ENCODE measurements around the gene COCH. TPM values are rescaled to one million over a fixed set of nuclear protein-coding genes. Genes with fewer than 3 reads are reported as not detected.

COCH gene
- total RNA-seq, 1 experiment from 2014 or later = 9.4 TPM

GRCh38 chr14:30906752-30907658 is 32.6 kb downstream of the COCH start:
- Mint-ChIP-seq H3K9me3 (no peaks in the 10 kb centered on the region), H3K36me3 (peaks cover 26% of the 10 kb centered on the region), H3K4me1 (no peaks in the 10 kb centered on the region), H3K27ac (no peak overlapping the region), H3K4me3 (no peak overlapping the region), H3K27me3 (ENCODE audit: low read depth) (no peaks in the 10 kb centered on the region)
- no peak for TF ChIP-seq NR1H2 (CRISPR knock-in tag; IDR thresholded peaks at IDR 0.05)
- no peak for TF ChIP-seq MYBL2 (CRISPR knock-in tag; IDR thresholded peaks at IDR 0.05)
- no peak for TF ChIP-seq ELF4 (CRISPR knock-in tag; IDR thresholded peaks at IDR 0.05; ENCODE audit: low read depth)
- no peak for TF ChIP-seq JUN (CRISPR knock-in tag; IDR thresholded peaks at IDR 0.05)
- no peak for TF ChIP-seq ZNF317 (CRISPR knock-in tag; IDR thresholded peaks at IDR 0.05; ENCODE audit: borderline replicate concordance, low read depth)
- no peak for TF ChIP-seq SP1 (CRISPR knock-in tag; conservative IDR thresholded peaks at IDR 0.05)
- no peak for TF ChIP-seq HMGXB4 (CRISPR knock-in tag; IDR thresholded peaks at IDR 0.05)
- TF ChIP-seq ZMAT4 (CRISPR knock-in tag; IDR thresholded peaks at IDR 0.05) = no peak
- no peak for TF ChIP-seq ATF6 (CRISPR knock-in tag; IDR thresholded peaks at IDR 0.05)
- no peak for TF ChIP-seq FOXP1 (CRISPR knock-in tag; IDR thresholded peaks at IDR 0.05; ENCODE audit: borderline replicate concordance)
- TF ChIP-seq NFE2L1 (CRISPR knock-in tag; IDR thresholded peaks at IDR 0.05) = no peak
- no peak for TF ChIP-seq SMAD3 (CRISPR knock-in tag; IDR thresholded peaks at IDR 0.05; ENCODE audit: borderline replicate concordance)
- ChIA-PET POLR2A (no interaction called here), CTCF (no interaction called here)
- no peak for DNase-seq (ENCODE audit: low spot score)
- no peak for ATAC-seq

- Mint-ChIP-seq H3K36me3 (peaks cover 21% of the 10 kb centered on the region), H3K27me3 (ENCODE audit: low read depth) (no peaks in the 10 kb centered on the region), H3K27ac (no peak overlapping the region), H3K9me3 (no peaks in the 10 kb centered on the region), H3K4me1 (no peaks in the 10 kb centered on the region), H3K4me3 (no peak overlapping the region)
- no peak for ATAC-seq
- DNase-seq (ENCODE audit: low spot score) = no peak
- ChIA-PET POLR2A (no interaction called here), CTCF (no interaction called here)
- TF ChIP-seq ATF6 (CRISPR knock-in tag; IDR thresholded peaks at IDR 0.05) = no peak
- TF ChIP-seq ZNF263 (CRISPR knock-in tag; IDR thresholded peaks at IDR 0.05; ENCODE audit: low read depth) = no peak
- TF ChIP-seq MXD4 (CRISPR knock-in tag; IDR thresholded peaks at IDR 0.05; ENCODE audit: borderline replicate concordance) = no peak
- no peak for TF ChIP-seq CREM (CRISPR knock-in tag; IDR thresholded peaks at IDR 0.05)
- TF ChIP-seq HMGA2 (CRISPR knock-in tag; IDR thresholded peaks at IDR 0.05) = no peak
- TF ChIP-seq NR1H2 (CRISPR knock-in tag; IDR thresholded peaks at IDR 0.05) = no peak
- no peak for TF ChIP-seq ZBTB21 (CRISPR knock-in tag; IDR thresholded peaks at IDR 0.05; ENCODE audit: borderline replicate concordance)
- no peak for TF ChIP-seq ZNF532 (CRISPR knock-in tag; IDR thresholded peaks at IDR 0.05; ENCODE audit: borderline replicate concordance)
- TF ChIP-seq USF1 (CRISPR knock-in tag; IDR thresholded peaks at IDR 0.05) = no peak
- no peak for TF ChIP-seq ZNF512 (CRISPR knock-in tag; IDR thresholded peaks at IDR 0.05; ENCODE audit: borderline replicate concordance)
- TF ChIP-seq ZNF317 (CRISPR knock-in tag; IDR thresholded peaks at IDR 0.05; ENCODE audit: borderline replicate concordance, low read depth) = no peak
- no peak for TF ChIP-seq TP53 (CRISPR knock-in tag; IDR thresholded peaks at IDR 0.05)
These were observed 33.3 kb downstream of the COCH start for GRCh38 chr14:30907659-30908057.

Measured in WTC11 (cell line).